Lower leg skin (tissue), 3 donors: ENCODE data around the gene MET.

Experiments
- CTCF ChIP-seq, 3 donors: fragments of 450-650 bp; IDR thresholded peaks; one replicate each; pipeline ENCODE4 v1.5.1; 2016; ENCODE audit warnings: antibody characterized with exemption in 3 of 3, mild to moderate bottlenecking in 3 of 3, moderate library complexity in 2 of 3
- POLR2A ChIP-seq, 2 donors: fragments of 450-650 bp; IDR thresholded peaks; one replicate each; pipeline ENCODE4 v1.6.1; 2016 to 2017; ENCODE audit warnings: antibody characterized with exemption in 2 of 2, mild to moderate bottlenecking in 1 of 2, moderate library complexity in 1 of 2

GRCh38 chr7:116650436-116650835, 21.6 kb upstream of the MET start:
- TF ChIP-seq CTCF (IDR thresholded peaks at IDR 0.05) (no peak), POLR2A (IDR thresholded peaks at IDR 0.05) (no peak)
